ENCODE results near the gene SSNA1.

SSNA1 gene, protein sequence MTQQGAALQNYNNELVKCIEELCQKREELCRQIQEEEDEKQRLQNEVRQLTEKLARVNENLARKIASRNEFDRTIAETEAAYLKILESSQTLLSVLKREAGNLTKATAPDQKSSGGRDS

DNA sequence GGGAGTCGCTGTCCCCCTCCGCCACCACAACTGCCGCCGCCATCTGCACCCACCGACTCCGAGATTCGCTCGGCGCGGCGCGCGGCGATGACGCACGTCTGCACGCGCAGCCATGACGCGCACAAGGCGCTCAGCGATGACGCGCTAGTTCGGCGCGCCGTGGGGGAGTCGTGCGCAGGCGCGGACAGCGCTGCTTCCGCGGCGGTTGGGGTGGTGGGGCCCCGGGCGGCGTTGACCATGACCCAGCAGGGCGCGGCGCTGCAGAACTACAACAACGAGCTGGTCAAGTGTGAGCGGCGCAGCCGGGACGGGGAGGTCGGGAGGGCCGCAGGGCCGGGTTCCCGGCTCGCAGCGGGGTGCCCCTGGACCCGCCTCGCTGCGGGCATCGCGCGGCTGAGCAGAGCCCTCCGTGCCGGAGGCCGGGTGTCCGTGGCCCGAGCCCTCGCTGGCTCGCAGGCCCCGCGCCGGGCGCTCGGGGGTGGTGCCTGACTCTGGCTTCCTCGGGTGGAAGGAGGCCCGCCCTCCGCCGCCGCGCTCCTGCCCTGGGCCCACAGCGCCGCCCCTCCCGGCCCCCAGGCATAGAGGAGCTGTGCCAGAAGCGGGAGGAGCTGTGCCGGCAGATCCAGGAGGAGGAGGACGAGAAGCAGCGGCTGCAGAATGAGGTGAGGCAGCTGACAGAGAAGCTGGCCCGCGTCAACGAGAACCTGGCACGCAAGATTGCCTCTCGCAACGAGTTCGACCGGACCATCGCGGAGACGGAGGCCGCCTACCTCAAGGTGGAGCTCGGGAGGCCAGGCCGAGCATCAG is at the start of gene SSNA1, which contains the start of gene ANAPC2:
Gene SSNA1 (plus strand): TSS at position 187 of the 807 bp plus-strand sequence. CDS start 51 bp downstream, at position 238.
Gene ANAPC2 (minus strand): TSS at position 71 of the 807 bp plus-strand sequence. CDS start 28 bp downstream, at position 43.
- peak; percentile 87 to 95 for DNase-seq

DNA sequence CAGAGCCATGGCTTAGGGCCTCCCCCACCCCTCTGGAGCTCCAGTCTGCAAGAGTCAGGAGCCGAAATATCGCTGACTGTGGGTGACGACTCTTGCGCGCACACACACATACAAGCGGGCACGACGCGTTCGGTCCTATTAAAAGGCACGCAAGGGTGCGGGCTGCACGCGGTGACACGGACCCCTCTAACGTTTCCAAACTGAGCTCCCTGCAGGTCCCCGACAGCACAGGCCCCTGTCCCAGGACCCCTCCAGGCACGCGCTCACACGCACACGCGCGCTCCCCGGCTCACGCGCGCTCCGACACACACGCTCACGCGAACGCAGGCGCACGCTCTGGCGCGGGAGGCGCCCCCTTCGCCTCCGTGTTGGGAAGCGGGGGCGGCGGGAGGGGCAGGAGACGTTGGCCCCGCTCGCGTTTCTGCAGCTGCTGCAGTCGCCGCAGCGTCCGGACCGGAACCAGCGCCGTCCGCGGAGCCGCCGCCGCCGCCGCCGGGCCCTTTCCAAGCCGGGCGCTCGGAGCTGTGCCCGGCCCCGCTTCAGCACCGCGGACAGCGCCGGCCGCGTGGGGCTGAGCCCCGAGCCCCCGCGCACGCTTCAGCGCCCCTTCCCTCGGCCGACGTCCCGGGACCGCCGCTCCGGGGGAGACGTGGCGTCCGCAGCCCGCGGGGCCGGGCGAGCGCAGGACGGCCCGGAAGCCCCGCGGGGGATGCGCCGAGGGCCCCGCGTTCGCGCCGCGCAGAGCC is 49.6 kb upstream of the SSNA1 start, which contains the start of gene GRIN1:
Gene GRIN1 (plus strand): TSS at position 433 of the 746 bp plus-strand sequence. CDS start 333 bp downstream, outside the sequence.
- peak in 1 of 2 experiments; percentile 45 for DNase-seq

DNA sequence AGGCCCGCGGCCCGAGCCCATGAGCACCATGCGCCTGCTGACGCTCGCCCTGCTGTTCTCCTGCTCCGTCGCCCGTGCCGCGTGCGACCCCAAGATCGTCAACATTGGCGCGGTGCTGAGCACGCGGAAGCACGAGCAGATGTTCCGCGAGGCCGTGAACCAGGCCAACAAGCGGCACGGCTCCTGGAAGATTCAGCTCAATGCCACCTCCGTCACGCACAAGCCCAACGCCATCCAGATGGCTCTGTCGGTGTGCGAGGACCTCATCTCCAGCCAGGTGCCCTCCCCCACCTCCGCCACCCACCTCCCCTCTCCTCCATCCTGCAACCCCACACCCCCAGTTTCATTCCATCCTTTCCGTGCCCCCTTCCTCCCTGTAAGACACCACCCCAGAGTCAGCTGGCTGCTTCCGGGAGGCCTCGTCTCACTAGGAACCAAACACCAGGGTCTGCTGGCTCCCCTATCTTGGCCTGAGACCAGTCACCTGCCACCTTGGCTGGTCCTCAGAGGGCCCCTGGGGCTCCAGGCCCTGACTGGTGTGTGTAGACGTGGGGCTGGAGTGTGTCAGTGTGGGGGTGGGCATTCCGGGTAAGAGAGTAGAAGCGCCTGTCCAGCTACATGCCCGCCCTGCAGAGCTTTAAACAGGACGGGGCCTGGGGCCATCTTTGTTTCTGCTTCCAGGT is 48.9 kb upstream of the SSNA1 start:
- no peak for DNase-seq

DNA sequence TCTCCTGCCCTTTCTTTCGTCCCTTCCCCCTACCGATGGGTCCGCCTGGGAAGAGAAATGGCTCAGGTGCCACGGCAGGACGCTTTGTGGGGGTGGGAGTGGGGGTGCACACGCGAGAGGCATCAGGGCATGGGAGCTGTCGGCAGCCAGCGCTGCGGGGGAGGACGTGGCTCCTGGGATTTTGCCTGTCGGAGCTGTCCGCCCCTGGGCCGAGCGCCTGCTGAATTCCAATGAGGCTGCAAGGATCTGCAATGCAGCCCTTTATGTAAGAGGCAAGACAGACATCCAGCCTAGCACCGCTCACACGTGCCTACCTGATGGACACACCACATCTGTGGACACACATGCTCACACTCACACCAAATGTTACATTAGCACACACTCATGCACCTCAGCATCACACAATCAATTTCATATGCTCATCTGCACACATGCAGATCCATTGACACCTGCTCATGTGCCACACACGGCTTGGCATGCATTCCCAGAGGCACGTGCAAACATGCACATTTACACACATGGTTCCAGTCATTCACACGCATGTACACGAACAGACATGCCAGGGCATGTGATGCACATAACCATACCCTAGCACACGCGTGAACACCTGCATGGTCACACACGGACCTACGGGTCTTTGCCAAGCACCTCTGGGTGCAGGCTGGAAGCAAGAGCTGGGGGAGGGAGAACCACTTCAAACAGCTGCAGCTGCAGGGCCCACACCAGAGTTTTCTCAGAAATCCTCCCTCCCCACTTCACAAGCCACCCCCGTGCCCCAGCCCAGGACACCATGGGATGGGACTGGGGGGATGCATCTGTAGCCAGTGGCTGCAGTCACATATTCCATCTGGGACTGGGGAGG is 48.1 kb upstream of the SSNA1 start:
- DNase-seq = no peak

DNA sequence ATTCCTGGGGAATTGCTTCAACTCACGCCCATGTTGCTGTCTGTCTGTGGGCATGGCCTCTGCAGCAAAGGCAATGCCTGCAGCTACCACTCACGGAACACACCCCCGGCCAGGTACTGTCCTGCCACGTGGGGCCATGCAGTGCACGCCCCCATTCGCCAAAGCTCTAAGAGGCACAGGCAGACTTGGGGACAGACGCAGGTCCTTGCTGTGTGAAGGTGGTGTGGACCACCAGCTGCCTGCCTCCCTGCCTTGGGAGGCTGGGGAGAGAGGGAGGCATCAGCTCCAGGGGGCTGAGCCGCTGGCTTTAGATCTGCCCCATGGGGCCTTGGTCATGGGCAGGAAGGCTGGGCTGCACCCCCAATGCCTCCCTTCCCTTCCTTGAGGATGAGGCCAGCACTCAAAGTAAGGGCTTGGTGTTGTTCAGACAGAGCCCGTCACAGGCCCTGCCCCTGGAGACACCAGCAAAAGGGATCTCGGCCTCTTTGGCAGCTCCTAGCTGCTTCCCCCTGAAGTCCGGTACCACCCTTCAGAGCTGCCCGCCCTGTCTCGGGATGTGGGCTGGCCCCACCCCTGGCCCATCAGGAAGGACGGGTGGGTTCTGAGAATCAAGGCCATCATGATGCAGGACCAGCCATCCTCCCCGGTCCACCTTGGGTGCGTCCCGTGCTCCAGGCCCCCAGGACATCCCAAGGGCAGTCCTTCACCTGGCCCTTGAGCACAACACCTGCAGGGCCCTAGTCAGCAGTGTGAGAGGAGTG is 47.2 kb upstream of the SSNA1 start:
- DNase-seq = no peak

DNA sequence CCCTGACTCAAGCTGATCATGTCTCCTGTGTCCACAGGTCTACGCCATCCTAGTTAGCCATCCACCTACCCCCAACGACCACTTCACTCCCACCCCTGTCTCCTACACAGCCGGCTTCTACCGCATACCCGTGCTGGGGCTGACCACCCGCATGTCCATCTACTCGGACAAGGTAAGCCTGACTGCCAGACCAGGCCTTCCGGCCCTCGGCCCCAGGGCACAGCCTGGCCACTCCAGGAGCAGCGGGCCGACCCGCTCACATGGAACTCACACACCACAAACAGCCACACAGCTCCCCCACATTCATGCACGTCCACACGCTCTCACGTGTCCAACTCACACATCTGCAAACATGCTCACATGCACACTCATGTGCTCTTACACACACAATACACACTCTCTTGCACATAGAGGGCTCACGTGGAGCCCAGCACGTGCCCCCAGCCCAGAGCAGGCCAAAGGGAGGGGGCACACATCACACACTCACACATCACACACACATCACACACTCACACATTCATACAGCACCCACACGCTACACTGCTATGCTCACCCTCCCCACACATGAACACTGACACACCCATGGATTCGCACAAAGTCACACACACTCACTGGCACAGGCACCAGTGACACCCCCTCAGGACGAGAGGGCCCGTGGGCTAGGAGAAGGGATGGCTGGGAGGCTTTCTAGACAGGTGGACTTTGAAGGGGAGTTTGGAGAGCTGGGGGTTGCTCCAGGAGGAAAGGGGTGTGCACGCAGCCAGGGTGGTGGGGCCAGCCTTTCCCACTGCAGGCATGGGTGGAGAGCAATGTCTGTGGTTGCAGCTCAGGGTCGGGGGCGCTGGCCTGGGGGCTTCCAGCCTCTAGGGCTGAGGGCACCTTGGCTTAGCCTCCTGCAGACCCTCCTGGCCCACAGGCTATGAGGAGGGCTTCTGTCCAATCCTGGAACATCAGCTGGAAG is 46.2 kb upstream of the SSNA1 start:
- no peak for DNase-seq

DNA sequence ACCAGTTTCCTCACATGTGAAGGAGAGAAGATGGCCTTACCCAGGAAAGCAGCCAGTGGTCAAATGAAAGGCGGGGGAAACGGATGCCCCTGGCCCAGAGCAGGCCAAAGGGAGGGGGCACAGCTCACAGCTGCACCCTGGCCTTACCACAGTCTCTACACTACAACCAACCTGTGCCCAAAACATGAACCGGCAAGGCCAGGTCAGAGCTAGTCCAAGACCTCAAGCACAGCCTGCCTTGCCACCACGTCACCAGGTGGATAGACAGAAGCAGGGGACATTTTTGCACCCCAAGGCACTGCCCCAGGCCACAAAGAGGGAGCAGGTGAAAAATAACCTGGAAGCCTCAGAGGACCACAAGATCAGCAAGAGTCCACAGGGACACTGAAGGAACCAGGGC is 45.0 kb upstream of the SSNA1 start:
- no peak for DNase-seq

DNA sequence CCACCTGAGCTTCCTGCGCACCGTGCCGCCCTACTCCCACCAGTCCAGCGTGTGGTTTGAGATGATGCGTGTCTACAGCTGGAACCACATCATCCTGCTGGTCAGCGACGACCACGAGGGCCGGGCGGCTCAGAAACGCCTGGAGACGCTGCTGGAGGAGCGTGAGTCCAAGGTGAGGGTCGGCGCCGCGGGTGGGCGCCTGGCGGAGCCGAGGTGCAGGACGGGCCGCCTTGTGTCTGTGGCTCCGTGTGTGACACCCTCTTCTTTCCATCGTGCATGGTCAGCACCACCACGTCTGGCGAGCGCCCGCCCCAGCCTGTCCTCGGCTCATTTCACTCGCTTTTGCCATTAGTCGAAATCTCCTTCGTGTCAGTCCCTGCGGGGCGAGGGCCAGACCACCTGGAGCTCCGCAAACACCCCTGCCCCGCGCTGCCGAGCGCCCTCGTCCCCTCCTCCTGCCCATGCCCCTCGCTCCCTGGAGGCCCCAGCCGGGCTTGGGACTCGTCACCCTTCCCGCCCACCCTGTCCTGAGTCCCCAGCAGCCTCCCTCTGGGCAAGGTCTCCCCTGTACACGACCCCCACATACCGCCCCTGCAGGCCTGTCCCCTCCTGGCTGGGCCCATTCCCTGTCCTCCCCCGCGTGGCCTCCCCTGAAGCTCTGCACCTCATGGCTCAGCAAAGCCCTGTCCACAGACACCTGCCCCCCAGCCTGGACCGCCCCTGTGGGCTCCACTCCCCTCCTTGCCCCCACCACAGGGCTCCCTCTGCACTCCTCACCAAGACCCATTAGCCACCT is 42.5 kb upstream of the SSNA1 start:
- no peak for DNase-seq

DNA sequence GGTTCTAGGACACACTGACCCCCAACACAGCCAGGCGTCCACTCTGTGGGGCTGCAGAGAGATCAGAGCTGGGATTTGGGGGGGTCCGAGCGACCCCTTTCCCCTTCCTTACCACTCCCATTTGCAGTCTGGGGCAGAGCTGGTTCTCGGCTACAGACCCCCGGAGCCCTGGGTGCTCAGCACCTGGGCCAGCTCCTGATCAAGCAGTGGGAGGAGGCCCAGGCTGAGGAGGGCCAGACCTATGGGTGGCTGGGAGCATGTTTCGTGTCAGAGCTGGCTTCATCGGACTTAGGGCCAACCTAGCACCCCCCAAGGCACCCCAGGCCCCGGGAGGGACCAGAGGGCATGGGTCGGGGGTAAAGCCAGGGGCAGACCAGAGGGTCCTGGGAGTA is 42.0 kb upstream of the SSNA1 start:
- DNase-seq = no peak

DNA sequence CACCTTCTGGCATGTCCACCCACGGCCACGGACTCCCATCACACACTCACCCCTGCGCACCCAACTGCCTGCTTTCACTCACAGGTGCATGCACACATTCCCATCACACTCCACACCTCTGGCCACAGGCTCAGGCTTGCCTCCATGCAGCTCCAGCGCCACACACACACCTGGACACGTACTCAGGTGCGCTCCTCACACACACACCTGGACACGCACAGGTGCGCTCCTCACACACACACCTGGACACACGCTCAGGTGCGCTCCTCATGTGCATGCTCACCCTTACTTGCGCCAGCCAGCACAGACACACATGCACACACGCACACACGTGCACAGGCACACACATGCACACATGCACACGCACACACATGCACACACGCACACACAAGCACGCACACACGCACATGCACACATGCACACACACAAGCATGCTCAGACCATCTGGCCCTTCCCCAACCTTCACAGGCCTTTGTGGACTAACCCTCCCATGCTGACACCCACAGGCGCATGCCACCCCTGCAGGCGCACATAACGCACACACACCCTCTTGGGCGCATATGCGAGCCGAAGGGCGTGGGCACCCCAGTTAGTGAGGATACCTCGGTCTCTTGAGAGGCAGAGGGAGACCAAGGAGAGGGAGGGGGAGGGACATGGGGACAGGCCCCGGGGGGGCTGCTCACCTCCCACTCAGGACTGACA is 41.2 kb upstream of the SSNA1 start:
- DNase-seq = no peak

DNA sequence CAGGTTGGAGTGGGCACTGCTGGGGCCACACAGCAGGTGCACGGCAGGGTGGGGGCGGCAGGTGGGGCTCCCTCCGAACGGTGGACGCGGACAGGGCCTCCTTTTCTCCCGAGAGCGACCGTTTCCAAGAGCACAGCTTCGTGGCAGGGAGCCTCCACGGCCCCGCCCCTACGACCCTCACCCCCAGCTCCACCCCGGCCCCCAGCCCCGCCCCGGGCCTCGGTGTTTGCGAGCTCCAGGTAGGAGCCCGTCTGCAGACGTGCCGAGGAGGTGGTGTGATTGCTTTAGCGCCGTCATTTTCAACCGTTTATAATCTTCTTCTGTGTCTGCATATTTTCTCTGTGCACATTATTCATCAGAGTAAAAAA is 40.7 kb upstream of the SSNA1 start:
- no peak for DNase-seq

DNA sequence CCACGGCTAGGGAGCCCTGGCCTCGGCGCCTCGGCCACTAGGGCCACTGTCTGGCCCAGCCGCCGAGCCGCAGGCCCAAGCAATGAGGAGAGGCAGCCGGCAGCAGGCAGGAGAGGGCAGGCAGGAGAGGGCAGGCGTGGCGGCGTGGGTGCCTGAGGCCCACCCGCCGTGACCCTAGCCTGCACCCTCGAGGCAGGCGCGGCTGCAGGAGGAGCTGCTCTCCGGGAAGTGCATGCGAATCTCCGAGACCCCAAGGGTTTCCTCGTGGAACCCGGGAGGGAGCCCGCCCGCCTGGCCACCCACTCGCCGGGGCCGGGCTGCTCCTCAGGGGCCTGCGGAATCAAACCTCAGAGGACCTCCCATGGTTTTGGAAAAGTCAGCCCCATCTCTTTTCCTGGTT is 40.2 kb upstream of the SSNA1 start:
- no peak for DNase-seq

DNA sequence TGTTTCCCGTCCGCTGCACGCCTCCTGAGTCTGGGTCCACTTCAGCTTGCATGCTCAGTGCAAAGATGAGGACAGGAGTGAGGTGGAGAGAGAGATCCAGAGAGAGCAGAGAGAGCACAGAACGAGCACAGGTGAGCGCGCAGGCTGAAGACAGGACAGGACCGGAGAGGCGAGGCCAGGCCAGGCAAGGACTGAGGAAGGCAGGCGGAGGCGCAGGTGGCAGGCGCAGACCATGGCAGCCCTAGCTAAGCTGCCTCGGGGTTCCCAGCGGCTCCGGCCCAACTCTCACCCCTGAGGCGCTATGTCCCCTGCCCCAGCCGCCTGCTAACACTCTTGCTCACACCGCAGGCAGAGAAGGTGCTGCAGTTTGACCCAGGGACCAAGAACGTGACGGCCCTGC is 39.8 kb upstream of the SSNA1 start:
- DNase-seq = no peak

DNA sequence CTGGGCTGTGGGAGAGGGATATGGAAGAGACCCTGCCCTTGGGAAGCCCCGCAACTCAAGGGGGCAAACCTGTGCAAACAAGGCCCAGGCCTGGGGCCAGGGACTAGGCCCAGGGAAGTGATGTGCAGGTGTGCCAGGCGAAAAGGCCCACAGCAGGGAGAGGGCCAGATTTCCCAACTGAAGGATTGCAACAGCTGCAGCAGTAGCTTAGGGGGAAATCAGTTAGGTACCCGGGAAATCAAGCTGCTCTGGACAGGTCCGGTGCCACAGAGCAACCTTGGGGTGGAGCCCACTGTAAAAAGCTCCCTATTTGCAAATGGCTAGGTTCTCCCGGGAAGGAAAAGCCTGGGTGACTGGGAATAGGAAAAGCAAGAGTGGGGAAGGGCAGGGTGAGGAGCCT is 39.1 kb upstream of the SSNA1 start:
- no peak for DNase-seq

DNA sequence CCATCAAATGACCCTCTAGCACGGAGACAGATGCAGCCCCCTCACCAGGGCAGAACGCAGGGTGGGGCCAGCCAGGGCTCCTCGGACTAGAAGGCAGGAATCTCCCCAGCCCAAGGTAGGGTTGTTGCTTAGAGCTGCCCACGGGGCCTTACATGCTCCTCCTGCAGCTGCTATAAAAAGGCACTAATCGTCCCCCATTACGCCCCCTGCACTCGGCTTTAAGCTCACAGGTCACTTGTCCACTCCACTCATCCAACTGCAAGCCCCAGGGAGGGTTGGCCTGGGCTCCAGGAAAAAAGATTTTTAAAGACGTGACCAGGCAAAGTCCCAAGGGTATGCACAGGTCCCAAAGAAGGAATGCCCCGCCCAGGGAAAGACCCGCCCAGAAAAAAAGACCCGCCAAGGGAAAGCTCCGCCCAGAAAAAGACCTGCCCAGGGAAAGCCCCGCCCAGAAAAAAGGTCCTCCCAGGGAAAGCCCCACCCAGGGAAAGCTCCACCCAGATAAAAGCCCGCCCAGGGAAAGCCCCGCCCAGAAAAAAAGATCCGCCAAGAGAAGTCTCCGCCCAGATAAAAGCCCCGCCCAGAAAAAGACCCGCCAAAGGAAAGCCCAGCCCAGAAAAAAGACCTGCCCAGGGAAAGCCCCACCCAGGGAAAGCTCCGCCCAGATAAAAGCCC is 38.4 kb upstream of the SSNA1 start:
- no peak for DNase-seq

DNA sequence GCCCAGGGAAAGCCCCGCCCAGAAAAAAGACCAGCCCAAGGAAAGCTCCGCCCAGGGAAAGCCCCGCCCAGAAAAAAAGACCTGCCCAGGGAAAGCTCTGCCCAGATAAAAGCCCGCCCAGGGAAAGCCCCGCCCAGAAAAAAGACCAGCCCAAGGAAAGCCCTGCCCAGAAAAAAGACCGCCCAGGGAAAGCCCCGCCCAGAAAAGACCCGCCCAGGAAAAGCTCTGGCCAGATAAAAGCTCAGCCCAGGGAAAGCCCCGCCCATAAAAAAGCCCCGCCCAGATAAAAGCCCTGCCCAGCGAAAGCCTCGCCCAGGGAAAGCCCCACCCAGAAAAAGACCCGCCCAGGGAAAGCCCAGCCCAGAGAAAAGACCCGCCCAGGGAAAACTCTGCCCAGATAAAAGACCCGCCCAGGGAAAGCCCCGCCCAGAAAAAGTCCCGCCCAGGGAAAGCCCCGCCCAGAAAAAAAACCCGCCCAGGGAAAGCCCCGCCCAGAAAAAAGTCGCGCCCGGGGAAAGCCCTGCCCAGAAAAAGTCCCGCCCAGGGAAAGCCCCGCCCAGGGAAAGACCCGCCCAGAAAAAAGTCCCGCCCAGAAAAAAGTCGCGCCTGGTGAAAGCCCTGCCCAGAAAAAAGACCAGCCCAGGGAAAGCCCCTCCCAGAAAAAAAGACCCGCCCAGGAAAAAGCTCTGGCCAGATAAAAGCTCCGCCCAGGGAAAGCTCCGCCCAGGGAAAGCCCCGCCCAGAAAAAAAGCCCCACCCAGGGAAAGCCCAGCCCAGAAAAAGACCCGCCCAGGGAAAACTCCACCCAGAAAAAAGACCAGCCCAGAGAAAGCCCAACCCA is 37.6 kb upstream of the SSNA1 start:
- peak; percentile 18 to 45 for DNase-seq

DNA sequence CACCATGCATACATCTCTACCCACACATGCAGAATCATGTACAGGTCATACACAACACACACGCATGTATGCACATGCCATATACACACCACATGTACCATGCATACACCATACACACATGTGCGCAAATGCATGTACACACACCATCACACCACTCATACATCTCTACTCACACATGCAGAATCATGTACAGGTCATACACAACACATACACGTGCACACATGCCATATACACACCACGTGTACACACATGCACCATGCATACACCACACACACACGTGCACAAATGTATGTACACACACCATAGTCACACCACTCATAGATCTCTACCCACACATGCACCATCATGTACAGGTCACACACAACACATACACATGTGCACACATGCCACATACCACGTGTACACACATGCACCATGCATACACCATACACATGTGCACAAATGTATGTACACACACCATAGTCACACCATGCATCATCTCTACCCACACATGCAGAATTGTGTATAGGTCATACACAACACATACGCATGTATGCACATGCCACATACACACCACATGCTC is 35.6 kb upstream of the SSNA1 start:
- no peak for DNase-seq
